Fibroblast of lung (primary cell): ENCODE results near the gene NBEA.

Source experiments
- EZH2 ChIP-seq: IDR thresholded peaks from 2 replicates; pipeline ENCODE4 v1.5.1; 2012; ENCODE audit warnings: low read length, control low read depth, mild to moderate bottlenecking; ENCODE audit errors: missing control alignments
- TF ChIP-seq, protein P1 (sequence below), 2 donors: IDR thresholded peaks in 1 of 2; conservative IDR thresholded peaks in 1 of 2; 1 replicate in 1 of 2; 2 replicates in 1 of 2; pipeline ENCODE4 v1.5.1; 2011 to 2012; ENCODE audit warnings: low read length in 2 of 2, control low read depth in 1 of 2, inconsistent platforms in 1 of 2, low read depth in 1 of 2, mild to moderate bottlenecking in 1 of 2

DNA sequence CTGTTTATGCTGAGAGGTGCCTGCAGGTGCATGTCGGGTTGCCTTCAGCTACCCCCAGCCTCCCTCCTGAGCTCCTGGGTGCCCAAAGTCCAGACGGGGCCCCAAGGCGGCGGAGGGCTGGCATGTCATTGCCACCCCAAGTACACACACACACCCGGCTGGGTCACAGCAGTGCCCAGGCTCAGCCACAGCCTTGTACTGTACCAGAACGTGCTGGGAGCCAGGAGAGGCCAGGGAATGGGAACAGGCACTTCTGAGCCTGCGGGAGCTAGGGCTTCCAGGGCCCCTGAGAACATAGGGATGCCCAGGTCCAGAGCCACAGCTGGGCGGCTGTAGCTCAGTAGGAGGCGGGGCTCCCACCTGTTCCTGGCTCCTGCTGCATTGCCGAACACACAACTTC, 585.4 kb downstream of the NBEA start:
- TF ChIP-seq, protein P1, sequence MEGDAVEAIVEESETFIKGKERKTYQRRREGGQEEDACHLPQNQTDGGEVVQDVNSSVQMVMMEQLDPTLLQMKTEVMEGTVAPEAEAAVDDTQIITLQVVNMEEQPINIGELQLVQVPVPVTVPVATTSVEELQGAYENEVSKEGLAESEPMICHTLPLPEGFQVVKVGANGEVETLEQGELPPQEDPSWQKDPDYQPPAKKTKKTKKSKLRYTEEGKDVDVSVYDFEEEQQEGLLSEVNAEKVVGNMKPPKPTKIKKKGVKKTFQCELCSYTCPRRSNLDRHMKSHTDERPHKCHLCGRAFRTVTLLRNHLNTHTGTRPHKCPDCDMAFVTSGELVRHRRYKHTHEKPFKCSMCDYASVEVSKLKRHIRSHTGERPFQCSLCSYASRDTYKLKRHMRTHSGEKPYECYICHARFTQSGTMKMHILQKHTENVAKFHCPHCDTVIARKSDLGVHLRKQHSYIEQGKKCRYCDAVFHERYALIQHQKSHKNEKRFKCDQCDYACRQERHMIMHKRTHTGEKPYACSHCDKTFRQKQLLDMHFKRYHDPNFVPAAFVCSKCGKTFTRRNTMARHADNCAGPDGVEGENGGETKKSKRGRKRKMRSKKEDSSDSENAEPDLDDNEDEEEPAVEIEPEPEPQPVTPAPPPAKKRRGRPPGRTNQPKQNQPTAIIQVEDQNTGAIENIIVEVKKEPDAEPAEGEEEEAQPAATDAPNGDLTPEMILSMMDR (conservative IDR thresholded peaks at IDR 0.05 in 1 of 2, IDR thresholded peaks at IDR 0.05 in 1 of 2; ENCODE audit: low read depth in 1 of 2, low read length in 2 of 2): no peak
- TF ChIP-seq EZH2: no peak
